ENCODE results near the gene ABITRAM. TPM values are rescaled to one million over a fixed set of nuclear protein-coding genes. Genes with fewer than 3 reads are reported as not detected.

The ABITRAM gene
- total and polyA plus RNA-seq, 9 donors: 6.8 to 15.1 (median 8.4) TPM

DNA sequence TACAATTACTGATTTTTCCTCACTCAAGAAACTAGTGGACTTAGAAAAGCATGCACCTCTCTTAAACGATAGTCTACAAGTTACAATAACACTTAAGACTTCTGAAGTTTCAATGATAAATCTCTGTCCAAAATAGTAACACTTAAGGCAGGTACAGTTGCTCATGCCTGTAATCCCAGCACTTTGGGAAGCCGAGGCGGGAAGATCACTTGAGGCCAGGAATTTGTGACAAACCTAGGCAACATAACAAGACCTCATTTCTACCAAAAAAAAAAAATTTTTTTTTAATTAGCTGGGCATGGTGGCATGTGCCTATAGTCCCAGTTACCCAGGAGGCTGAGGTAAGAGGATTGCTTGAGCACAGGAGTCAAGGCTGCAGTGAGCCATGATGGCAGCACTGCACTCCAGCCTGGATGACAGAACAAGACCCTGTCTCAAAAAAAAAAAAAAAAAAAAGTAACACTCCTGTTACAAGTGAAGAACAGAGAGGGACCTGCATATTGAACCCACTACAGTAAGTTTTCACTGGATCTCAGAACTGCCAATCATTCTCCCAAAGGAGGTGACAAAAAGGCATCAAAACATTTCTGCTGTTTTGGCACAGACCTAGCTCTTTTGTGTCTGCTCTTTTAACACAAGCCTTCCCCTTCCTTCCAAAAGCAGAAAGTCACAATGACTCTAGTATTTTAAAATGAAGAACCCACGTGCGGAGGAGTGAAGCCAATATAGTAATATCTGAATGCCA lies 3.5 kb downstream of the ABITRAM start:
- TF ChIP-seq EP300 (IDR thresholded peaks at IDR 0.05): no peak
- TF ChIP-seq POLR2A (IDR thresholded peaks at IDR 0.05): no peak
- TF ChIP-seq, protein P1, sequence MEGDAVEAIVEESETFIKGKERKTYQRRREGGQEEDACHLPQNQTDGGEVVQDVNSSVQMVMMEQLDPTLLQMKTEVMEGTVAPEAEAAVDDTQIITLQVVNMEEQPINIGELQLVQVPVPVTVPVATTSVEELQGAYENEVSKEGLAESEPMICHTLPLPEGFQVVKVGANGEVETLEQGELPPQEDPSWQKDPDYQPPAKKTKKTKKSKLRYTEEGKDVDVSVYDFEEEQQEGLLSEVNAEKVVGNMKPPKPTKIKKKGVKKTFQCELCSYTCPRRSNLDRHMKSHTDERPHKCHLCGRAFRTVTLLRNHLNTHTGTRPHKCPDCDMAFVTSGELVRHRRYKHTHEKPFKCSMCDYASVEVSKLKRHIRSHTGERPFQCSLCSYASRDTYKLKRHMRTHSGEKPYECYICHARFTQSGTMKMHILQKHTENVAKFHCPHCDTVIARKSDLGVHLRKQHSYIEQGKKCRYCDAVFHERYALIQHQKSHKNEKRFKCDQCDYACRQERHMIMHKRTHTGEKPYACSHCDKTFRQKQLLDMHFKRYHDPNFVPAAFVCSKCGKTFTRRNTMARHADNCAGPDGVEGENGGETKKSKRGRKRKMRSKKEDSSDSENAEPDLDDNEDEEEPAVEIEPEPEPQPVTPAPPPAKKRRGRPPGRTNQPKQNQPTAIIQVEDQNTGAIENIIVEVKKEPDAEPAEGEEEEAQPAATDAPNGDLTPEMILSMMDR (IDR thresholded peaks at IDR 0.05): no peak
- intact Hi-C loops (cut with DNase I): no loop called here
- H3K9me3 ChIP-seq: no peaks in the 10 kb centered on the region
- no peaks in the 10 kb centered on the region for H3K27me3 ChIP-seq
- H3K4me1 ChIP-seq (ENCODE audit: insufficient read depth): peaks cover 2% of the 10 kb centered on the region
- no peak overlapping the region for H3K27ac ChIP-seq
- H3K36me3 ChIP-seq: no peaks in the 10 kb centered on the region
- no peak for DNase-seq
- H3K4me3 ChIP-seq: no peak overlapping the region
- 81 to 82% (median 82%) methylated on average over 5 of the region's 5 CpGs for WGBS, 3 donors

DNA sequence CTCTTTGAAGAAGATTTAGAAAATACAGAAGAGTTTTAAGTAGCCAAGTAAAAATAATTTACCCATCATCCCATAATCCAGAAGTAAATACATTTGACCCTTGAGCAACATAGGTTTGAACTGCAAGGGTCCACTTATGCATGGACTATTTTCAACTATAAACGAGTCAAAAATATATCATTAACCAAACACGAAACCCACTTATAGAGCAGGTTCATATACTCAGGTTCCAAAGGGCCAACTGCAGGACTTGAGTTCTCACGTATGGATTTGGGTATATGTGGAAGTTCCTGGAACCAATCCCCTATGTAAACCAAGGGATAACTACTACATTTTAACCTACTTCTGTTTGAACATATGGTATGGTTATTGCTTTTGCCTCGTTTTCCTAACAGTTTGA lies 5.8 kb downstream of the ABITRAM start:
- intact Hi-C loops (cut with DNase I): no loop called here
- TF ChIP-seq, protein P1 (IDR thresholded peaks at IDR 0.05): no peak
- TF ChIP-seq EP300 (IDR thresholded peaks at IDR 0.05): no peak
- TF ChIP-seq POLR2A (IDR thresholded peaks at IDR 0.05): no peak
- DNase-seq: no peak
- 89 to 92% (median 90%) methylated on average over 4 of the region's 4 CpGs for WGBS, 3 donors
- Histone ChIP-seq H3K4me1 (ENCODE audit: insufficient read depth) (no peaks in the 10 kb centered on the region), H3K27ac (no peak overlapping the region), H3K36me3 (no peaks in the 10 kb centered on the region), H3K4me3 (no peak overlapping the region), H3K9me3 (no peaks in the 10 kb centered on the region), H3K27me3 (no peaks in the 10 kb centered on the region)

DNA sequence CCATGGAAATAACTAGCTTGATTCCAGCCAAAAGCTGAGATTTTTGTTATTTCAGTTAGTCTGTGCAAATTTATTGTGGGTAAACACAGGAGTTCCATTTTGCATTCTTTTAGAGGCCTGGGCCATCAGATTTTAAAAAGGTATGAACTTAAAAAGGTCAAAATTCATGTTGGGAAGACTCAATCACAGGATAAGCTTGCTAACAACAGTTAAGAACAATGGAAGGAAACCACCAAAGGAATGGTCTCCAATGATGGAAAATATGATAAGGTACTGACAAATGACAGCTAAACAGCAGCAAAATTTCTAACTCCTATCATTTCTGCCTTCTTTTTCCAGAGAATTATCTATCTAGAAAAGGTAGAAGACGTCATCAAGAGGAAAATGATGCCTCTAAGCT lies 16.0 kb downstream of the ABITRAM start:
- H3K4me1 ChIP-seq (ENCODE audit: insufficient read depth): no peaks in the 10 kb centered on the region
- H3K27ac ChIP-seq: no peak overlapping the region
- no peaks in the 10 kb centered on the region for H3K36me3 ChIP-seq
- TF ChIP-seq, protein P1 (IDR thresholded peaks at IDR 0.05): no peak
- TF ChIP-seq POLR2A (IDR thresholded peaks at IDR 0.05) (no peak), EP300 (IDR thresholded peaks at IDR 0.05) (no peak)
- WGBS, 3 donors: 86 to 87% (median 87%) methylated on average over 1 of the region's 1 CpG
- intact Hi-C loops (cut with DNase I): no loop called here
- H3K9me3 ChIP-seq: no peaks in the 10 kb centered on the region
- H3K27me3 ChIP-seq: no peaks in the 10 kb centered on the region
- no peak for DNase-seq
- H3K4me3 ChIP-seq: no peak overlapping the region

DNA sequence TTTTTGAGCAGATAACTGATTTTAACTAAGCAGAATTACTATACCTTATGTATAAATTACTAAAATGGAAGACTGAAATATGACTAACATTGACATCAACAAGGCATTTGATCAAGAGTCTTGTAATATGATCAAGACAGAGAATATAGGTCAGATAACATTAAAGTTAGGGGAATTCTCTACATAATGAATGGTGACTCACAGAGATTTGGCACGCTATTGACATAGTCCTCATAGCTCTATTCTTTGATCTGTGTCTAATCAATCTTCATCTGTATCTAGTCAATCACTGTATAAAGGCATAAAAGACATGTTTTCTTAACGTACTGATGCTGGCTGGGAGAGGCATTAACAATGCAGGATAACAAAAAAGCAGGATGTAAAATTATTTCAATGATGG lies 17.4 kb downstream of the ABITRAM start:
- H3K4me1 ChIP-seq (ENCODE audit: insufficient read depth): no peaks in the 10 kb centered on the region
- H3K27me3 ChIP-seq: no peaks in the 10 kb centered on the region
- 90 to 95% (median 92%) methylated on average over 2 of the region's 2 CpGs for WGBS, 3 donors
- no peaks in the 10 kb centered on the region for H3K36me3 ChIP-seq
- H3K27ac ChIP-seq: no peak overlapping the region
- TF ChIP-seq EP300 (IDR thresholded peaks at IDR 0.05) (no peak), POLR2A (IDR thresholded peaks at IDR 0.05) (no peak)
- TF ChIP-seq, protein P1 (IDR thresholded peaks at IDR 0.05): no peak
- no peaks in the 10 kb centered on the region for H3K9me3 ChIP-seq
- no peak for DNase-seq
- no peak overlapping the region for H3K4me3 ChIP-seq
- intact Hi-C loops (cut with DNase I): no loop called here

Measured in ovary (tissue), 9 donors.